Lower leg skin (tissue), 4 donors: Measurements from ENCODE around the gene POC1A. TPM values are rescaled to one million over a fixed set of nuclear protein-coding genes. Genes with fewer than 3 reads are reported as not detected.

Experiments used
- DNase-seq, 2 donors: peaks; one replicate each; pipeline ENCODE4 v3.0.0-alpha.2; 2019; ENCODE audit warnings: low spot score in 2 of 2
- H3K4me3 ChIP-seq: fragments of 200-600 bp; sonication (generic); 2 replicates; pipeline ENCODE4 v1.5.1; 2017; ENCODE audit warnings: mild to moderate bottlenecking, low read depth; ENCODE audit not compliant: poor library complexity, severe bottlenecking
- CTCF ChIP-seq, 3 donors: fragments of 450-650 bp; IDR thresholded peaks; one replicate each; pipeline ENCODE4 v1.5.1; 2016; ENCODE audit warnings: antibody characterized with exemption in 3 of 3, mild to moderate bottlenecking in 3 of 3, moderate library complexity in 2 of 3
- POLR2A ChIP-seq, 2 donors: fragments of 450-650 bp; IDR thresholded peaks; one replicate each; pipeline ENCODE4 v1.6.1; 2016 to 2017; ENCODE audit warnings: antibody characterized with exemption in 2 of 2, mild to moderate bottlenecking in 1 of 2, moderate library complexity in 1 of 2
- WGBS, 2 donors: methylation state at CpG; one replicate each; pipeline ENCODE4 v1.1.5; 2018; 5-methylcytosine and 5-hydroxymethylcytosine counted together
- intact Hi-C: fragments of 100-400 bp; cut with DNase I; formaldehyde crosslinking; loops from one replicate; pipeline ENCODE4 v1.15.0; 2023; ENCODE audit warnings: low total_unique reads
- total RNA-seq, 4 donors: library from RNA; depleted of rRNA; stranded (reverse); fragments of >200 nt; gene quantifications; one replicate each; pipeline ENCODE4 v1.1.0, GENCODE V29; 2016

Gene POC1A
- total RNA-seq, 4 donors from 2014 or later: 1.6 to 4.9 (median 1.9) TPM

GRCh38 chr3:52144796-52145735, 9.2 kb downstream of the POC1A start:
- no peak for TF ChIP-seq POLR2A (IDR thresholded peaks at IDR 0.05)
- TF ChIP-seq CTCF (IDR thresholded peaks at IDR 0.05): no peak
- 90 to 94% methylated on average over 11 of the region's 11 CpGs for WGBS, 2 donors
- intact Hi-C loops: loop anchor here (5.0 kb wide), 2 partner anchors 143 to 203 kb away; partner anchors contain the start of genes PARP3 and RRP9
- no peak overlapping the region for H3K4me3 ChIP-seq
- no peak for DNase-seq

- no peak overlapping the region for H3K4me3 ChIP-seq
- TF ChIP-seq POLR2A (IDR thresholded peaks at IDR 0.05) (no peak), CTCF (IDR thresholded peaks at IDR 0.05) (peak in 2 of 3 donors; percentile 73 to 85)
- peak; percentile 85 to 96 for DNase-seq
- WGBS, 2 donors: 64 to 69% methylated on average over 3 of the region's 3 CpGs
- intact Hi-C loops: loop anchor here (5.0 kb wide), 2 partner anchors 142 to 202 kb away; partner anchors contain the start of genes PARP3 and RRP9
These were observed 10.0 kb downstream of the POC1A start for GRCh38 chr3:52144034-52144795.

GRCh38 chr3:52143616-52144015, 10.6 kb downstream of the POC1A start:
- no peak for TF ChIP-seq CTCF (IDR thresholded peaks at IDR 0.05)
- TF ChIP-seq POLR2A (IDR thresholded peaks at IDR 0.05): no peak
- DNase-seq: no peak
- no peak overlapping the region for H3K4me3 ChIP-seq
- intact Hi-C loops: loop anchor here (5.0 kb wide), 2 partner anchors 141 to 201 kb away; partner anchors contain the start of genes PARP3 and RRP9
- 92 to 98% methylated on average over 3 of the region's 3 CpGs for WGBS, 2 donors

- 97 to 98% methylated on average over 4 of the region's 4 CpGs for WGBS, 2 donors
- DNase-seq: no peak
- no peak for TF ChIP-seq POLR2A (IDR thresholded peaks at IDR 0.05)
- TF ChIP-seq CTCF (IDR thresholded peaks at IDR 0.05): no peak
- intact Hi-C loops: loop anchor here (5.0 kb wide), 2 partner anchors 141 to 201 kb away; partner anchors contain the start of genes PARP3 and RRP9
- no peak overlapping the region for H3K4me3 ChIP-seq
These were observed 11.1 kb downstream of the POC1A start for GRCh38 chr3:52143156-52143555.

- no peak for TF ChIP-seq POLR2A (IDR thresholded peaks at IDR 0.05)
- no peak for TF ChIP-seq CTCF (IDR thresholded peaks at IDR 0.05)
- intact Hi-C loops: loop anchor here (5.0 kb wide), 2 partner anchors 139 to 199 kb away; partner anchors contain the start of genes PARP3 and RRP9
- no peak for DNase-seq
- H3K4me3 ChIP-seq: no peak overlapping the region
- WGBS, 2 donors: 93 to 98% methylated on average over 7 of the region's 7 CpGs
These were observed 12.5 kb downstream of the POC1A start for GRCh38 chr3:52141751-52142150.
